Kidney (tissue), 14 donors: ENCODE results near the gene MBNL1. TPM values are rescaled to one million over a fixed set of nuclear protein-coding genes. Genes with fewer than 3 reads are reported as not detected.
"Not testable (repeated sequence)": the region's sequence is repeated elsewhere in the genome, so short reads cannot be mapped to it uniquely, and the experiment has no call there.

Experiments
- DNase-seq, 5 donors: peaks; one replicate each; pipeline ENCODE4 v3.0.0-alpha.2; 2013 to 2020
- FAIRE-seq: peaks from 2 replicates; lab custom pipeline; 2012; peaks lifted over from hg19 to GRCh38; lab: Jason Lieb, UNC
- H3K27ac ChIP-seq, 2 donors: one replicate each; pipeline ENCODE4 v1.7.0; 2013; ENCODE audit warnings: low read depth in 2 of 2, low read length in 2 of 2, inconsistent platforms in 1 of 2
- H3K27me3 ChIP-seq: one replicate; pipeline ENCODE4 v1.7.1; 2013; ENCODE audit warnings: low read length, inconsistent platforms; ENCODE audit not compliant: control insufficient read depth, insufficient read depth
- H3K36me3 ChIP-seq, 3 donors: one replicate each; pipeline versions ENCODE4 v1.7.0 to v1.7.1; 2013; ENCODE audit warnings: low read length in 3 of 3, control low read depth in 1 of 3, inconsistent platforms in 1 of 3; ENCODE audit not compliant: insufficient read depth in 3 of 3, control insufficient read depth in 2 of 3
- H3K4me1 ChIP-seq, 3 donors: one replicate each; pipeline versions ENCODE4 v1.7.0 to v1.7.1; 2013; ENCODE audit warnings: low read length in 3 of 3, inconsistent platforms in 1 of 3, low read depth in 1 of 3; ENCODE audit not compliant: control insufficient read depth in 2 of 3, insufficient read depth in 2 of 3
- H3K4me3 ChIP-seq, 3 donors: one replicate each; pipeline versions ENCODE4 v1.7.0 to v1.8.1; 2013; ENCODE audit warnings: low read length in 3 of 3, control low read depth in 1 of 3, inconsistent platforms in 1 of 3
- H3K9ac ChIP-seq, 3 donors: one replicate each; pipeline versions ENCODE4 v1.7.0 to v1.7.1; 2013; ENCODE audit warnings: low read length in 3 of 3, control low read depth in 1 of 3, inconsistent platforms in 1 of 3
- H3K9me3 ChIP-seq, 3 donors: one replicate each; pipeline versions ENCODE4 v1.7.0 to v1.7.1; 2013; ENCODE audit warnings: low read length in 3 of 3, control low read depth in 1 of 3, inconsistent platforms in 1 of 3; ENCODE audit not compliant: control insufficient read depth in 2 of 3, insufficient read depth in 1 of 3
- intact Hi-C: fragments of 100-400 bp; cut with DNase I; formaldehyde crosslinking; loops from one replicate; pipeline ENCODE4 v1.11.1; 2022
- polyA plus RNA-seq: library from polyadenylated mRNA; stranded (reverse); fragments of 350-450 nt; fragmentation: Illumina TruSeq; extraction: RNeasy Lipid Tissue Mini Kit (QIAGEN cat#74804); gene quantifications from one replicate; pipeline ENCODE4 v1.2.3, GENCODE V29; 2014; ENCODE audit warnings: low read depth, low replicate concordance; ENCODE audit not compliant: insufficient read depth
- total RNA-seq: library from RNA; stranded (reverse); fragmentation: NEBNext Ultra II Directional; extraction: Animal tissue kit (Norgen Biotek cat#: 25700); gene quantifications from one replicate; pipeline ENCODE4 v1.2.1, GENCODE V29; 2021
- TF ChIP-seq, protein P1 (sequence below): IDR thresholded peaks from 3 replicates; pipeline ENCODE4 v1.5.1; 2012; ENCODE audit warnings: mild to moderate bottlenecking, moderate library complexity, borderline replicate concordance; ENCODE audit not compliant: insufficient read depth; ENCODE audit errors: extremely low read depth
- donor health status: control.
- donor health status: control.
- donor health status: control.
- donor health status: control.
- donor health status: control.
- donor health status: DM: yes; HTN: yes; CAD: no.
- donor health status: Normal renal cell carcinoma (clear cell type).

MBNL1 gene
- total and polyA plus RNA-seq, 2 donors from 2014 or later: 22.0 to 167 TPM

DNA sequence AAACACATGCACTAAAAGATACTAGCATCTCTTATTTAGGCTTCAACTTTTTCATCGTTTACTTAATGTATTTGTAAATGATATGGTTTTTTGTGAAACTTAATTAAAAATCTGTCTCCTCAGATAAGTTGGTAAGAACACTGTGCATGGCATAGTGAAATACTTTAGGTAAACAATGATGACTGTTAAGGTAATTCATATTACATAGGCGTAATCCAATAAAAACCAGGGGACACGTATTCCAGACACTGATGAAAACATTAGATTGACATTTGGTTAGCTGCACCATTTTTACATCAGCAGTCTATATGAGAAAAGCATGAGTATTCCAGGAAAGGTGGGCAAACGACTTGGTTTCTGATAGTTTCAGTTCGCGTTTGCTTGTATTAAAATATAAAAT is 170.0 kb downstream of the MBNL1 start:
- Histone ChIP-seq H3K36me3 (peaks cover 0 to 7% (median 3%) of the 10 kb centered on the region in 3 donors), H3K4me3 (no peak overlapping the region), H3K9ac (no peak overlapping the region), H3K27me3 (no peaks in the 10 kb centered on the region), H3K4me1 (peaks cover 0 to 4% (median 2%) of the 10 kb centered on the region in 3 donors), H3K27ac (no peak overlapping the region), H3K9me3 (peaks cover 0 to 12% (median 0%) of the 10 kb centered on the region in 3 donors)
- TF ChIP-seq, protein P1, sequence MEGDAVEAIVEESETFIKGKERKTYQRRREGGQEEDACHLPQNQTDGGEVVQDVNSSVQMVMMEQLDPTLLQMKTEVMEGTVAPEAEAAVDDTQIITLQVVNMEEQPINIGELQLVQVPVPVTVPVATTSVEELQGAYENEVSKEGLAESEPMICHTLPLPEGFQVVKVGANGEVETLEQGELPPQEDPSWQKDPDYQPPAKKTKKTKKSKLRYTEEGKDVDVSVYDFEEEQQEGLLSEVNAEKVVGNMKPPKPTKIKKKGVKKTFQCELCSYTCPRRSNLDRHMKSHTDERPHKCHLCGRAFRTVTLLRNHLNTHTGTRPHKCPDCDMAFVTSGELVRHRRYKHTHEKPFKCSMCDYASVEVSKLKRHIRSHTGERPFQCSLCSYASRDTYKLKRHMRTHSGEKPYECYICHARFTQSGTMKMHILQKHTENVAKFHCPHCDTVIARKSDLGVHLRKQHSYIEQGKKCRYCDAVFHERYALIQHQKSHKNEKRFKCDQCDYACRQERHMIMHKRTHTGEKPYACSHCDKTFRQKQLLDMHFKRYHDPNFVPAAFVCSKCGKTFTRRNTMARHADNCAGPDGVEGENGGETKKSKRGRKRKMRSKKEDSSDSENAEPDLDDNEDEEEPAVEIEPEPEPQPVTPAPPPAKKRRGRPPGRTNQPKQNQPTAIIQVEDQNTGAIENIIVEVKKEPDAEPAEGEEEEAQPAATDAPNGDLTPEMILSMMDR: no peak
- FAIRE-seq (no peak), DNase-seq (no peak)
- intact Hi-C loops: no loop called here

DNA sequence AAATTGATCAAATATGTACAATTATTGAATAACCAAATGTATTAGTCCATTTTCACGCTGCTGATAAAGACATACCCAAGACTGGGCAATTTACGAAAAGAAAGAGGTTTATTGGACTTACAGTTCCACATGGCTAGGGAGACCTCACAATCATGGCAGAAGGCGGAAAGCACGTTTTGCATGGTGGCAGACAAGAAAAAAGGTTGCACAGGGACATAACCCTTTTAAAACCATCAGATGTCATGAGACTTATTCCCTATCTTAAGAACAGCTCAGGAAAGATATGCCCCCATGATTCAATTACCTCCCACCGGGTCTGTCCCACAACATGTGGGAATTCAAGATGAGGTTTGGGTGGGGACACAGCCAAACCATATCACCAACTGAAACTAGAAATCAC is 171.5 kb downstream of the MBNL1 start:
- H3K9me3 ChIP-seq, H3K27me3 ChIP-seq, H3K36me3 ChIP-seq, H3K9ac ChIP-seq, FAIRE-seq, intact Hi-C loops, DNase-seq, H3K27ac ChIP-seq, H3K4me1 ChIP-seq, H3K4me3 ChIP-seq: not testable (repeated sequence)

DNA sequence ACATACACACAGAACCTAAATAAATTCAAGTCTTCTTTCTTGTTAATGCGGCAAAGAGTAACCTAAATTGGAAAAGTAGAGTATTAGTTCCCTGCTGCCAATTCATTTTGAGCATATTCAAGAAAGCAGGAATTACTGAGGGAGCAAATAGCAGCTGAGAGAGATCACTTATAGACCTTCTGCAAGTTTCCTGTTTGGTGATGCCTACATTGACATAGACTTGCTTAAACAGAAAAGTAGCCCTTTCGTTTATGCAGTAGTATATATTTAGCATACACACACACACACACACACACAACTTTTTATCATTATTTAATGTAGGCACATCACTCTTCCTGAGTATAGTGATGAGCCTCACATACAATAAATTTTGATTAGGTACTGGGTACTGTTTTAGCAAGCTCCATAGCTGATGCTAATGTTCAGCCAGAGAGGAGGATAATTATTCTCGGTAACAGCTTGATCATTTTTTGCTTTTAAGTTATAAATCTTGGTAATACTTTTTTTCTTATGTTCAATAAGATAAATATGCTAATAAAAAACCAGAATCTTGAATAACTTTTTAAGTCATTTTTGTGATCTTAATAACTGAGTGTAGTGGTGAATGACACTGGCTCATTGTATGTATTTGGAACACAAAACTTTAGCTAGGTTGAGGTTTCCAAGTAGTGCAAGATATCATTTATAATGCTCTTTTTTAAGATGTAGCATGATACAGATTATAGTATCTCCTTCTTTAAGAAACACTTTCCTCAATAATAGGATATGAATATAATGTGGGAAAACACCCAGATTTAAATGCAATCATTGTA is 174.7 kb downstream of the MBNL1 start:
- Histone ChIP-seq H3K4me1 (peaks cover 0 to 18% (median 4%) of the 10 kb centered on the region in 3 donors), H3K9me3 (no peaks in the 10 kb centered on the region), H3K4me3 (no peak overlapping the region), H3K36me3 (peaks cover 0 to 16% (median 3%) of the 10 kb centered on the region in 3 donors), H3K27ac (no peak overlapping the region), H3K27me3 (no peaks in the 10 kb centered on the region), H3K9ac (no peak overlapping the region)
- FAIRE-seq (no peak), DNase-seq (no peak)
- TF ChIP-seq, protein P1: no peak
- intact Hi-C loops: no loop called here

DNA sequence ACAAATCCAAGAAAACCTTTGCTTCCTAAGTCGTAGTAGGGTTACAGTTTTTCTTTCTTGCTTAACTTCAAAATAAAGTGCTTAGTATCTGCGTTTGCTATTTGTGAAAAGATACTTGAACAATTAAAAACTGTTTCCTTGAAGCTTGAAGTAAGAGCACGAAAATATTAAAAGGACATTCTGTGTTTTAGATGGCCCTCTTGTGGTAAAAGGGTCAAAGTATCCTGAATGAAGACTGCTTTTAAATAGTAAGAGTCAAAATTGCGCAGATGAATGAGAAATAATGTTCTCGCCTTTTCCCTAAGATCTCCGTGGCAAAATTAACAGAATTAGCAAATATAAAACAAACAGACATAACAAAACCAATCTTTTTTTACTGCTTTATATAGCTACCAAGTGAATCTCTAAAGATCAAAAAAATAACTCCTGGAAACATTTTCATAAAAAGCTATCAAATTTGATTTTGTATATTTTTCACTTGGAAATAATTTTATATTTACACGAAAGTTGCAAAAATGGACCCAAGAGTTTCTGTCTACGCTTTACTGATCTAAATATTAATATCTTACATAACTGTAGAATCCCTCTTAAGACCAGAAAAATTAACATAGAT is 175.4 kb downstream of the MBNL1 start:
- DNase-seq: peak in 2 of 5 donors; percentile 55 to 81
- Histone ChIP-seq H3K27me3 (no peaks in the 10 kb centered on the region), H3K4me1 (peaks cover 0 to 18% (median 4%) of the 10 kb centered on the region in 3 donors), H3K27ac (no peak overlapping the region), H3K9me3 (no peaks in the 10 kb centered on the region), H3K36me3 (peaks cover 0 to 16% (median 3%) of the 10 kb centered on the region in 3 donors), H3K9ac (no peak overlapping the region), H3K4me3 (no peak overlapping the region)
- intact Hi-C loops: no loop called here
- TF ChIP-seq, protein P1: peak; percentile 69
- peak; percentile 96 for FAIRE-seq
